Measurements from ENCODE around the gene HPS1.

The HPS1 gene

DNA sequence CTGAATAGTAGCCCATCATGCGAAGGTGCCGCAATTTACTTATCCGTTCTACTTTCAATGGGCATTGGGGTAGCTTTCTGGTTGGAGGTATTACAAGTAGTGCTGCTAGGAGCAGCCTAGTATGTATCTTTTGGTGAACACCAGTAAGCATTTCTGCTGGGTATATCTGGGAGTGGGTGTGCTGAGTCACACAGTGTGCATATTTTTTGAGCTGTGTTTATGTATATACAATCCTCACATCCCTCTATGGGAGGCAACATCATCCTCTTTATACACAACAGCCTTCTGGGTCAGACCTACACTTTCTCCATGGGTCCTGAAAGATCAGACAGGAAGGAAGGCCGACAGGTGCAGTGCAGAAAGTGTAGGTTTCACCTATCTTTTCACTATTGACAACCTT, 68.0 kb downstream of the HPS1 start:
- H4K91ac ChIP-seq (ENCODE audit: low read depth, low read length, poor library complexity) = no peak overlapping the region
- no peak overlapping the region for H2AK5ac ChIP-seq (ENCODE audit: low read depth, low read length)
- H3K4me2 ChIP-seq (ENCODE audit: insufficient read depth, low read length, poor library complexity, severe bottlenecking) = no peak overlapping the region
- no peaks in the 10 kb centered on the region for H3K9me3 ChIP-seq (replicated peaks in 1 of 2; ENCODE audit: control insufficient read depth in 2 of 2, insufficient read depth in 1 of 2, low read depth in 1 of 2, low read length in 2 of 2)
- no peak overlapping the region for H4K8ac ChIP-seq (ENCODE audit: low read depth, low read length)
- no peak overlapping the region for H2BK15ac ChIP-seq (ENCODE audit: low read length)
- no peaks in the 10 kb centered on the region for H3K27me3 ChIP-seq (ENCODE audit: control insufficient read depth in 3 of 3, insufficient read depth in 3 of 3, low read depth in 1 of 3, low read length in 3 of 3)
- H2AFZ ChIP-seq (ENCODE audit: low read length) = no peak overlapping the region
- no peak overlapping the region for H3K4me3 ChIP-seq (ENCODE audit: low read length in 2 of 2)
- H3K18ac ChIP-seq (ENCODE audit: low read length) = no peak overlapping the region
- H3K9ac ChIP-seq (ENCODE audit: low read depth, low read length, poor library complexity) = no peak overlapping the region
- no peak overlapping the region for H3K4ac ChIP-seq (ENCODE audit: low read length)
- no peak for DNase-seq (ENCODE audit: low spot score)
- H3K23ac ChIP-seq (ENCODE audit: low read depth, low read length, poor library complexity) = no peak overlapping the region
- H3K79me1 ChIP-seq (ENCODE audit: low read depth, low read length) = no peaks in the 10 kb centered on the region
- H3K27ac ChIP-seq (replicated peaks; ENCODE audit: low read length) = no peak overlapping the region
- H2BK120ac ChIP-seq (ENCODE audit: low read depth, low read length) = no peak overlapping the region
- H2BK12ac ChIP-seq (ENCODE audit: low read length) = no peak overlapping the region
- WGBS, 2 donors (ENCODE audit: extremely low coverage in 2 of 2, insufficient read length in 2 of 2, insufficient replicate concordance in 1 of 2) = no CpG with 5 or more reads among the region's 4 CpGs
- no peak overlapping the region for H3K14ac ChIP-seq (ENCODE audit: low read length)
- no peak overlapping the region for H2BK5ac ChIP-seq (ENCODE audit: low read length)
- H3K36me3 ChIP-seq (replicated peaks in 1 of 2; ENCODE audit: control insufficient read depth in 2 of 2, insufficient read depth in 2 of 2, low read length in 2 of 2) = no peaks in the 10 kb centered on the region
- H3K4me1 ChIP-seq (ENCODE audit: control insufficient read depth in 2 of 2, insufficient read depth in 1 of 2, low read depth in 1 of 2, low read length in 2 of 2) = peaks cover 0 to 2% of the 10 kb centered on the region in 2 donors

DNA sequence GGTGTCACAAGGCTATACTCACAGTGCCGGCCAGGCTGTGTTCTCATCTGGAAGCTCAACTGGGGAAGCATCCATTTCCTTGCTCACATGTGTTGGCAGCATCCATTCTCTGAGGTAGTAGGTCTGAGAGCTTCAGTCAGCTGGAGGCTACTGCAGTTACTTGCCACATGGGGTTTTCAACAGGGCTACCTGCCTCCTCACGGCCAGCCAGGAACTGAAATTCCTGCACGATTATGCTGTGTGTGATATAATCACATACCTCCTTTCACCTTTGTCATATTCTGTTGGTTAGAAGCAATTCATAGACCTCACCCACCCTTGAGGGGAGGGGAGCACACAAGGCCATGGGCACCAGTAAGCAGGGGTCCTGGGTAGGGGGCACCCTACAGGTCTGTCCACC, 69.2 kb downstream of the HPS1 start:
- H3K14ac ChIP-seq (ENCODE audit: low read length) = no peak overlapping the region
- H3K4me3 ChIP-seq (ENCODE audit: low read length in 2 of 2) = no peak overlapping the region

DNA sequence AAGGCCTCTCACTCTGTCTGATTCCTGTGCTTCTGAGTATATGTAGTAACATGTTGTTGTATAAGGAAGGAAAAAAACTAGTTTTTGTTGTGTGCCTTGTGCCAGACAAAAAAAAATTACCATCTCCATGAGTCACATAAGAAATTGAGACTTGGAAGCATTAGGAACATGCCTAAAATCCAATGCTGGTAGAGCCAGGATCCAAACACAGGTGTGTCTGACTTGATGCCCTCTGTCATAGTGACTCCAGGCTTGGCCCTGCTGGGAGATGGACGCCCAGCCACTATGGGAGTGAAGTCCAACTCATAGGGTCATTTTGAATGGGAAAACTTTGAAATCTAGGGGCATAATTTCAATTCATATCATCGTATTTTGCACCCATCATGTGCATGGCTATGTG, 69.7 kb downstream of the HPS1 start:
- H3K27ac ChIP-seq (replicated peaks; ENCODE audit: low read length) = no peak overlapping the region
- peaks cover 0 to 2% of the 10 kb centered on the region in 2 donors for H3K4me1 ChIP-seq (ENCODE audit: control insufficient read depth in 2 of 2, insufficient read depth in 1 of 2, low read depth in 1 of 2, low read length in 2 of 2)
- H2BK5ac ChIP-seq (ENCODE audit: low read length) = no peak overlapping the region
- H3K14ac ChIP-seq (ENCODE audit: low read length) = no peak overlapping the region
- H3K9ac ChIP-seq (ENCODE audit: low read depth, low read length, poor library complexity) = no peak overlapping the region
- peaks cover 0 to 4% (median 0%) of the 10 kb centered on the region in 3 experiments for H3K27me3 ChIP-seq (ENCODE audit: control insufficient read depth in 3 of 3, insufficient read depth in 3 of 3, low read depth in 1 of 3, low read length in 3 of 3)
- no peaks in the 10 kb centered on the region for H3K36me3 ChIP-seq (replicated peaks in 1 of 2; ENCODE audit: control insufficient read depth in 2 of 2, insufficient read depth in 2 of 2, low read length in 2 of 2)
- H2BK12ac ChIP-seq (ENCODE audit: low read length) = no peak overlapping the region
- no peak overlapping the region for H2BK120ac ChIP-seq (ENCODE audit: low read depth, low read length)
- no peak overlapping the region for H2AFZ ChIP-seq (ENCODE audit: low read length)
- no peak overlapping the region for H2AK5ac ChIP-seq (ENCODE audit: low read depth, low read length)
- H3K4me2 ChIP-seq (ENCODE audit: insufficient read depth, low read length, poor library complexity, severe bottlenecking) = no peak overlapping the region
- no peak overlapping the region for H2BK15ac ChIP-seq (ENCODE audit: low read length)
- no peak overlapping the region for H3K18ac ChIP-seq (ENCODE audit: low read length)
- no peak overlapping the region for H3K4me3 ChIP-seq (ENCODE audit: low read length in 2 of 2)
- H3K9me3 ChIP-seq (replicated peaks in 1 of 2; ENCODE audit: control insufficient read depth in 2 of 2, insufficient read depth in 1 of 2, low read depth in 1 of 2, low read length in 2 of 2) = no peaks in the 10 kb centered on the region
- no peaks in the 10 kb centered on the region for H3K79me1 ChIP-seq (ENCODE audit: low read depth, low read length)
- no peak for DNase-seq (ENCODE audit: low spot score)
- no peak overlapping the region for H4K8ac ChIP-seq (ENCODE audit: low read depth, low read length)
- no peak overlapping the region for H3K23ac ChIP-seq (ENCODE audit: low read depth, low read length, poor library complexity)
- no CpG with 5 or more reads among the region's 2 CpGs for WGBS, 2 donors (ENCODE audit: extremely low coverage in 2 of 2, insufficient read length in 2 of 2, insufficient replicate concordance in 1 of 2)
- H3K4ac ChIP-seq (ENCODE audit: low read length) = no peak overlapping the region
- no peak overlapping the region for H4K91ac ChIP-seq (ENCODE audit: low read depth, low read length, poor library complexity)

More for the DNA sequence above, 69.2 kb downstream of the HPS1 start:
- H3K9me3 ChIP-seq (replicated peaks in 1 of 2; ENCODE audit: control insufficient read depth in 2 of 2, insufficient read depth in 1 of 2, low read depth in 1 of 2, low read length in 2 of 2) = no peaks in the 10 kb centered on the region
- H2BK12ac ChIP-seq (ENCODE audit: low read length) = no peak overlapping the region
- H4K8ac ChIP-seq (ENCODE audit: low read depth, low read length) = no peak overlapping the region
- no peak for DNase-seq (ENCODE audit: low spot score)
- no peak overlapping the region for H3K18ac ChIP-seq (ENCODE audit: low read length)
- H3K27ac ChIP-seq (replicated peaks; ENCODE audit: low read length) = no peak overlapping the region
- no peak overlapping the region for H3K4ac ChIP-seq (ENCODE audit: low read length)
- no peaks in the 10 kb centered on the region for H3K79me1 ChIP-seq (ENCODE audit: low read depth, low read length)
- H3K23ac ChIP-seq (ENCODE audit: low read depth, low read length, poor library complexity) = no peak overlapping the region
- no peak overlapping the region for H4K91ac ChIP-seq (ENCODE audit: low read depth, low read length, poor library complexity)
- peaks cover 0 to 2% of the 10 kb centered on the region in 2 donors for H3K4me1 ChIP-seq (ENCODE audit: control insufficient read depth in 2 of 2, insufficient read depth in 1 of 2, low read depth in 1 of 2, low read length in 2 of 2)
- no peak overlapping the region for H3K9ac ChIP-seq (ENCODE audit: low read depth, low read length, poor library complexity)
- H3K27me3 ChIP-seq (ENCODE audit: control insufficient read depth in 3 of 3, insufficient read depth in 3 of 3, low read depth in 1 of 3, low read length in 3 of 3) = peaks cover 0 to 4% (median 0%) of the 10 kb centered on the region in 3 experiments
- no peaks in the 10 kb centered on the region for H3K36me3 ChIP-seq (replicated peaks in 1 of 2; ENCODE audit: control insufficient read depth in 2 of 2, insufficient read depth in 2 of 2, low read length in 2 of 2)
- no peak overlapping the region for H2BK5ac ChIP-seq (ENCODE audit: low read length)
- H3K4me2 ChIP-seq (ENCODE audit: insufficient read depth, low read length, poor library complexity, severe bottlenecking) = no peak overlapping the region
- no peak overlapping the region for H2BK120ac ChIP-seq (ENCODE audit: low read depth, low read length)
- no peak overlapping the region for H2BK15ac ChIP-seq (ENCODE audit: low read length)
- no peak overlapping the region for H2AFZ ChIP-seq (ENCODE audit: low read length)
- no peak overlapping the region for H2AK5ac ChIP-seq (ENCODE audit: low read depth, low read length)
- WGBS, 2 donors (ENCODE audit: extremely low coverage in 2 of 2, insufficient read length in 2 of 2, insufficient replicate concordance in 1 of 2) = no CpG with 5 or more reads among the region's 3 CpGs

DNA sequence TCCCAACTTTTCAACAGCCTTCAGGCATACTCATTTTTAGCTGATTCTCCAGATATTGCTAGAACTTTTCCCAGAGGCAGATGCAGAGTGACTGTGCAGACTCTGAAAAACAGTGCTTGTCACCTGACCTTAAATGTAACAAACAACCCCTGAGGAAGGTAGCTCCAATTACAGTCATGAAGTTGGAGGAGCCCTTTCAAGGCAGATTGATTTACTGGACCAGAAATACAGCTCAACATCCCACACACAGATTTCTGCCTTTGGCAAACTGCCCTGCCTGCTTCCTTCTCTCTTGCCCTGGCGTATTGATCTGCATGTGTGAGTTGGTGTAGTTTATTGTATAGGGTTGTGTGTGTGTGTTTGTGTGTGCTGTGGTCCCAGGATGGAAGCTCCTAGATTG, 70.2 kb downstream of the HPS1 start:
- H3K4me1 ChIP-seq (ENCODE audit: control insufficient read depth in 2 of 2, insufficient read depth in 1 of 2, low read depth in 1 of 2, low read length in 2 of 2) = peaks cover 0 to 2% of the 10 kb centered on the region in 2 donors
- H3K9me3 ChIP-seq (replicated peaks in 1 of 2; ENCODE audit: control insufficient read depth in 2 of 2, insufficient read depth in 1 of 2, low read depth in 1 of 2, low read length in 2 of 2) = no peaks in the 10 kb centered on the region
- WGBS, 2 donors (ENCODE audit: extremely low coverage in 2 of 2, insufficient read length in 2 of 2, insufficient replicate concordance in 1 of 2) = no CpG with 5 or more reads among the region's 1 CpG
- H3K9ac ChIP-seq (ENCODE audit: low read depth, low read length, poor library complexity) = no peak overlapping the region
- H4K91ac ChIP-seq (ENCODE audit: low read depth, low read length, poor library complexity) = no peak overlapping the region
- no peak overlapping the region for H4K8ac ChIP-seq (ENCODE audit: low read depth, low read length)
- no peak overlapping the region for H3K18ac ChIP-seq (ENCODE audit: low read length)
- H2BK5ac ChIP-seq (ENCODE audit: low read length) = no peak overlapping the region
- H2BK120ac ChIP-seq (ENCODE audit: low read depth, low read length) = no peak overlapping the region
- H3K36me3 ChIP-seq (replicated peaks in 1 of 2; ENCODE audit: control insufficient read depth in 2 of 2, insufficient read depth in 2 of 2, low read length in 2 of 2) = no peaks in the 10 kb centered on the region
- H3K14ac ChIP-seq (ENCODE audit: low read length) = no peak overlapping the region
- no peak overlapping the region for H3K4me2 ChIP-seq (ENCODE audit: insufficient read depth, low read length, poor library complexity, severe bottlenecking)
- no peak overlapping the region for H2BK12ac ChIP-seq (ENCODE audit: low read length)
- peaks cover 0 to 4% (median 0%) of the 10 kb centered on the region in 3 experiments for H3K27me3 ChIP-seq (ENCODE audit: control insufficient read depth in 3 of 3, insufficient read depth in 3 of 3, low read depth in 1 of 3, low read length in 3 of 3)
- no peak overlapping the region for H2AFZ ChIP-seq (ENCODE audit: low read length)
- no peak overlapping the region for H3K27ac ChIP-seq (replicated peaks; ENCODE audit: low read length)
- H2BK15ac ChIP-seq (ENCODE audit: low read length) = no peak overlapping the region
- no peak overlapping the region for H3K23ac ChIP-seq (ENCODE audit: low read depth, low read length, poor library complexity)
- no peak overlapping the region for H3K4ac ChIP-seq (ENCODE audit: low read length)
- H3K79me1 ChIP-seq (ENCODE audit: low read depth, low read length) = no peaks in the 10 kb centered on the region
- DNase-seq (ENCODE audit: low spot score) = no peak
- no peak overlapping the region for H2AK5ac ChIP-seq (ENCODE audit: low read depth, low read length)
- no peak overlapping the region for H3K4me3 ChIP-seq (ENCODE audit: low read length in 2 of 2)

Data from neuronal stem cell (in vitro differentiated cells).